Measurements from ENCODE around the gene MGMT. TPM values are rescaled to one million over a fixed set of nuclear protein-coding genes. Genes with fewer than 3 reads are reported as not detected.

MGMT gene
- total and polyA plus RNA-seq, 2 of the 4 experiments (the other 2 are of a cell fraction) = 11.5 to 17.8 TPM

DNA sequence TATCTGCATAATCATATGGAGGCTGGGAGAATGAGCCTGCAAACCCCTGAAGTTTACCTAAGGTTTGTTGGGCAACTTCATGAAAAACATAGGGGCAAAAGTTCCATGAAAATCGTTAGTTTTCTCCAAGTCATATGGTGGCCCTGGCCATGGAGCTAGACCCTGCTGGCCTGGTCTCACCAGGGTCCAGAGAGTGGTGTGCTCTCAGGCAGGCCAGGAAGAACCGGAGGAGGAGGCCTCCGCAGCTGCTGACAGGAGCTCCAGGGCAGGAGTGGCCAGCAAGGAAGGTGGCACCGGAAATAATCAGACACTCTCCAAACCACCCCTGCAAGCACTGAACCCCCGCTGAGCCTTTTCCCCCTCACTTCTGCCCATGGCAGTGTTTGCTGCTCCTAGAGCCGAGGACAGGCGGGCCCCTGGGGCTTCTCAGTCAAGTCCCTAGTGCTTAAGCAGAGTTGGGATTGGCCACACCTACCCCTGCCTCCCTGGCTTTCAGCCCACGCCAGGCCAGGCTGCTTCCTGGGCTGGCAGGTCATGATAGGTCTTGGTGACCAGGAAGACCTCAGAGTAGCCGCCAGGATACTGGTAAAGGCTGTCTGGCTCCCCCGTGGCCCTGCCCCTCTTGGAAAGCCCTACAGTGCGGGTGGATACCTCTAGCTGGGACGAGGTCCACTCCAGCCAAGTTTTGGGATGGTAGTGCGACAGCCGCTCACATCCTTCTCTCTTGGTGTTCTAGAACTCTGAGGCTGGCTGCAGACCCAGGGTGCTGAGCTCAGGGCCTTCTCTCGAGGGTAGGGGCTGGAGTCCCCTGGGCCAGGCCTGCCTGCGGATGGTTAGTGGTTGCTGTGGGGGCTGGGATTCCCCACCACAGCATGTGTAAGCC, 242.8 kb downstream of the MGMT start:
- Histone ChIP-seq H3K79me1 (ENCODE audit: low read depth in 1 of 2, low read length in 2 of 2) (no peaks in the 10 kb centered on the region), H4K20me1 (ENCODE audit: insufficient read depth, low read length) (no peaks in the 10 kb centered on the region), H3K36me3 (ENCODE audit: control insufficient read depth, insufficient read depth, low read length) (no peaks in the 10 kb centered on the region; the same call in 1 of the 2 replicates), H3K9me3 (ENCODE audit: control insufficient read depth, insufficient read depth, low read length) (no peaks in the 10 kb centered on the region), H4K8ac (ENCODE audit: low read depth in 2 of 2, low read length in 2 of 2) (no peak overlapping the region), H2BK5ac (ENCODE audit: low read depth, low read length, poor library complexity, severe bottlenecking) (no peak overlapping the region), H2BK120ac (ENCODE audit: low read depth, low read length) (no peak overlapping the region), H2AK5ac (ENCODE audit: low read depth, low read length) (no peak overlapping the region), H3K9ac (ENCODE audit: low read depth, low read length) (no peak overlapping the region), H3K4me3 (ENCODE audit: insufficient read depth, low read depth, low read length) (no peak overlapping the region), H3K18ac (ENCODE audit: low read depth, low read length) (no peak overlapping the region), H3K27me3 (ENCODE audit: control insufficient read depth, insufficient read depth, low read length) (no peaks in the 10 kb centered on the region), H2BK15ac (ENCODE audit: low read depth, low read length) (no peak overlapping the region), H3K14ac (replicated peaks; ENCODE audit: low read depth, low read length) (no peak overlapping the region), H3K4me1 (ENCODE audit: control insufficient read depth, insufficient read depth, low read length) (no peaks in the 10 kb centered on the region; the same call in 1 of the 2 replicates), H3K4ac (ENCODE audit: low read depth, low read length) (no peak overlapping the region), H2AFZ (replicated peaks; ENCODE audit: low read length, poor library complexity) (no peak overlapping the region), H2BK20ac (ENCODE audit: low read depth, low read length) (no peak overlapping the region), H3K9me1 (ENCODE audit: insufficient read depth, low read length) (no peaks in the 10 kb centered on the region), H2AK9ac (replicated peaks; ENCODE audit: low read depth, low read length, poor library complexity) (no peak overlapping the region), H3K27ac (ENCODE audit: insufficient read depth, low read length) (no peak overlapping the region), H3K4me2 (ENCODE audit: low read depth, low read length) (no peak overlapping the region), H3K56ac (ENCODE audit: extremely low read depth, insufficient read depth, low read length) (no peak overlapping the region), H4K5ac (ENCODE audit: low read depth, low read length) (no peak overlapping the region), H4K91ac (ENCODE audit: insufficient read depth, low read depth, low read length) (no peak overlapping the region), H3K23ac (ENCODE audit: low read depth, low read length) (no peak overlapping the region)
- no peak for DNase-seq
- dilution Hi-C loops (cut with HindIII; ENCODE audit: low sequenced_read_pairs, unreplicated experiment) = no loop called here
- no peak for ATAC-seq (ENCODE audit: low read depth)
- in situ Hi-C loops (cut with MboI; ENCODE audit: low sequenced_read_pairs) = no loop called here
- BruUV-seq (replicated peaks) = no TSS peak
- ChIA-PET CTCF (no interaction called here), POLR2A (ENCODE audit: unreplicated experiment) (no interaction called here)
- intact Hi-C loops (cut with micrococcal nuclease) = no loop called here
- TF ChIP-seq MXI1 (IDR thresholded peaks at IDR 0.05; ENCODE audit: borderline replicate concordance, low read depth, low read length) = no peak
- no peak for TF ChIP-seq FOS (IDR thresholded peaks at IDR 0.05; ENCODE audit: low read depth, low read length)
- TF ChIP-seq BHLHE40 (IDR thresholded peaks at IDR 0.05; ENCODE audit: low read depth, low read length) = no peak
- TF ChIP-seq SMC3 (IDR thresholded peaks at IDR 0.05; ENCODE audit: low read depth, low read length) = no peak
- TF ChIP-seq MAZ (IDR thresholded peaks at IDR 0.05; ENCODE audit: borderline replicate concordance, low read depth, low read length) = no peak
- TF ChIP-seq NFE2L2 (IDR thresholded peaks at IDR 0.05; ENCODE audit: low read depth, low read length) = no peak
- no peak for TF ChIP-seq RFX5 (IDR thresholded peaks at IDR 0.05; ENCODE audit: low read depth, low read length)
- TF ChIP-seq, protein P1, sequence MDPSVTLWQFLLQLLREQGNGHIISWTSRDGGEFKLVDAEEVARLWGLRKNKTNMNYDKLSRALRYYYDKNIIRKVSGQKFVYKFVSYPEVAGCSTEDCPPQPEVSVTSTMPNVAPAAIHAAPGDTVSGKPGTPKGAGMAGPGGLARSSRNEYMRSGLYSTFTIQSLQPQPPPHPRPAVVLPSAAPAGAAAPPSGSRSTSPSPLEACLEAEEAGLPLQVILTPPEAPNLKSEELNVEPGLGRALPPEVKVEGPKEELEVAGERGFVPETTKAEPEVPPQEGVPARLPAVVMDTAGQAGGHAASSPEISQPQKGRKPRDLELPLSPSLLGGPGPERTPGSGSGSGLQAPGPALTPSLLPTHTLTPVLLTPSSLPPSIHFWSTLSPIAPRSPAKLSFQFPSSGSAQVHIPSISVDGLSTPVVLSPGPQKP (IDR thresholded peaks at IDR 0.05; ENCODE audit: borderline replicate concordance, low read depth, low read length) = no peak
- no peak for TF ChIP-seq POLR2A (IDR thresholded peaks at IDR 0.05; ENCODE audit: low read depth, low read length)
- TF ChIP-seq, protein P2, sequence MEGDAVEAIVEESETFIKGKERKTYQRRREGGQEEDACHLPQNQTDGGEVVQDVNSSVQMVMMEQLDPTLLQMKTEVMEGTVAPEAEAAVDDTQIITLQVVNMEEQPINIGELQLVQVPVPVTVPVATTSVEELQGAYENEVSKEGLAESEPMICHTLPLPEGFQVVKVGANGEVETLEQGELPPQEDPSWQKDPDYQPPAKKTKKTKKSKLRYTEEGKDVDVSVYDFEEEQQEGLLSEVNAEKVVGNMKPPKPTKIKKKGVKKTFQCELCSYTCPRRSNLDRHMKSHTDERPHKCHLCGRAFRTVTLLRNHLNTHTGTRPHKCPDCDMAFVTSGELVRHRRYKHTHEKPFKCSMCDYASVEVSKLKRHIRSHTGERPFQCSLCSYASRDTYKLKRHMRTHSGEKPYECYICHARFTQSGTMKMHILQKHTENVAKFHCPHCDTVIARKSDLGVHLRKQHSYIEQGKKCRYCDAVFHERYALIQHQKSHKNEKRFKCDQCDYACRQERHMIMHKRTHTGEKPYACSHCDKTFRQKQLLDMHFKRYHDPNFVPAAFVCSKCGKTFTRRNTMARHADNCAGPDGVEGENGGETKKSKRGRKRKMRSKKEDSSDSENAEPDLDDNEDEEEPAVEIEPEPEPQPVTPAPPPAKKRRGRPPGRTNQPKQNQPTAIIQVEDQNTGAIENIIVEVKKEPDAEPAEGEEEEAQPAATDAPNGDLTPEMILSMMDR (conservative IDR thresholded peaks at IDR 0.05; ENCODE audit: low read depth, low read length) = no peak
- TF ChIP-seq MAFK (IDR thresholded peaks at IDR 0.05; ENCODE audit: low read depth, low read length) = no peak
- TF ChIP-seq, protein P3, sequence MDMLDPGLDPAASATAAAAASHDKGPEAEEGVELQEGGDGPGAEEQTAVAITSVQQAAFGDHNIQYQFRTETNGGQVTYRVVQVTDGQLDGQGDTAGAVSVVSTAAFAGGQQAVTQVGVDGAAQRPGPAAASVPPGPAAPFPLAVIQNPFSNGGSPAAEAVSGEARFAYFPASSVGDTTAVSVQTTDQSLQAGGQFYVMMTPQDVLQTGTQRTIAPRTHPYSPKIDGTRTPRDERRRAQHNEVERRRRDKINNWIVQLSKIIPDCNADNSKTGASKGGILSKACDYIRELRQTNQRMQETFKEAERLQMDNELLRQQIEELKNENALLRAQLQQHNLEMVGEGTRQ (IDR thresholded peaks at IDR 0.05; ENCODE audit: low read depth, low read length) = no peak
- TF ChIP-seq RAD21 (IDR thresholded peaks at IDR 0.05; ENCODE audit: low read length) = no peak
- TF ChIP-seq CHD1 (IDR thresholded peaks at IDR 0.05; ENCODE audit: low read depth, low read length) = no peak
- 94% methylated on average over 7 of the region's 16 CpGs; no CpG with 5 or more reads in 1 of the 2 experiments for WGBS, 2 experiments (ENCODE audit: extremely low coverage in 2 of 2, insufficient read length in 1 of 2)

All from IMR-90 (cell line).